HG03354 (cell line): ENCODE data around the gene EIF2AK2.

Experiments
- ATAC-seq: cut with Tn5 transposase; IDR thresholded peaks from one replicate; pipeline ENCODE4 v1.9.1; 2021; ENCODE audit warnings: mild to moderate bottlenecking; ENCODE audit not compliant: unreplicated experiment, poor library complexity, severe bottlenecking

Gene EIF2AK2

GRCh38 chr2:37060446-37060845 is 96.3 kb downstream of the EIF2AK2 start:
- no peak for ATAC-seq

DNA sequence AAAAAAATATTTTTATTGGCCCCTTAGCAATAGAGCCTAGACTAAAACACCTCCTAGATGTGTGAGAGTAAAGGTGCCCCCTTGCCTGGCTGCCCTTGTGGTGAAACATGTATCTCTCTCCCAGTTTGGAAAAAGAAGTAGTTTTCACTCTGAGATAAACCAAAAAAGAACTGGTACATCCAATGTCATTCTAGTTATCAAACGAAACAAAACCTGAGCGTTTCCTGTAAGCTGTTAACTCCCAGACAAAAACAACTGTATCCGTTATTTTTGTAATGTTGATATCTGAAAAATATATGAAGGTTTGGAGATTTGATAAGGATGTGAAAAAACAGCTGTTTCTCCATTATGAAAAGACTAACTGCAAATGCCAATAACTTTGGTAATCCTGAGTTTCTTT is 96.9 kb downstream of the EIF2AK2 start:
- ATAC-seq = no peak

DNA sequence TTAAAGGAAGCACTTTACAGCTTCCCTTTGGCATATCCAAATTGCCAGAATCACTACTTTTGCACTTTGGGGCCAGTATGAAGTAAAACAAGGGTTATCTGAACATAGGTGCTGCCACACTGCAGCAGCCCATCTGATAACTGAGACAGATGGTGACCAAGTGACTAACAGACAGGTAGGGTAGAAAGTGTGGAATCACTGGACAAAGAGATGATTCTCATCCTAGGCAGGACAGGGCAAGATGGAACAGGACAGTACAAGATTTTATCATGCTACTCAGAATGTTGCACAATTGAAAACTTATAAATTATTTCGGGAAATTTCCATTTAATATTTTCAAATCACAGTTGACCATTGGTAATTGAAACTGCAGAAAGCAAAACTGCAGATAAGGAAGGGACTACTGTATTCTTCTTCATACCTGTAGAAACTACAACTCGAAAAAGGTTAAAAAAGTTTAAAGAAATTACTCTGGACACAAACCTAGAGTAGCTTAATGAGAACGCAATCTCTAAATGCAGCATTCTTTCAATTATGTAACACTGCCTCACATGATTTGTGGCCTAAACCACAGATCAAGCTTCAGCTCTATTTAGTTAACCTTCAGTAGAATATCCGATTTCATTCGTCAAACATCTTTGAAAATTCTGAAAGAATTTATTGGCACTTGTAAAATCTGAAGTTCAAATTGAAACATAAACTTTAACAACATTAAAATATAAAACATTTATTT is 104.0 kb downstream of the EIF2AK2 start:
- ATAC-seq = no peak
